ENCODE data around the gene PCDHGA1.

The PCDHGA1 gene

GRCh38 chr5:141492168-141492885 is 162.0 kb downstream of the PCDHGA1 start:
- DNase-seq (ENCODE audit: low read depth), result no peak

GRCh38 chr5:141493500-141494422 is 163.4 kb downstream of the PCDHGA1 start:
- no peak for DNase-seq (ENCODE audit: low read depth)

GRCh38 chr5:141494761-141495452 is 164.6 kb downstream of the PCDHGA1 start:
- no peak for DNase-seq (ENCODE audit: low read depth)

GRCh38 chr5:141495453-141495811 is 165.1 kb downstream of the PCDHGA1 start:
- no peak for DNase-seq (ENCODE audit: low read depth)

GRCh38 chr5:141496038-141496437 is 165.7 kb downstream of the PCDHGA1 start:
- no peak for DNase-seq (ENCODE audit: low read depth)

GRCh38 chr5:141501761-141502160 is 171.4 kb downstream of the PCDHGA1 start:
- DNase-seq (ENCODE audit: low read depth), result no peak

- DNase-seq (ENCODE audit: low read depth), result no peak
Measured at GRCh38 chr5:141503681-141504080, 173.4 kb downstream of the PCDHGA1 start.

GRCh38 chr5:141504216-141504615 is 173.9 kb downstream of the PCDHGA1 start:
- no peak for DNase-seq (ENCODE audit: low read depth)

GRCh38 chr5:141506381-141507155 is 176.3 kb downstream of the PCDHGA1 start:
- no peak for DNase-seq (ENCODE audit: low read depth)

- peak; percentile 89 for DNase-seq (ENCODE audit: low read depth)
Measured at GRCh38 chr5:141507387-141508091, 177.2 kb downstream of the PCDHGA1 start.

GRCh38 chr5:141508440-141508797 is 178.1 kb downstream of the PCDHGA1 start:
- no peak for DNase-seq (ENCODE audit: low read depth)

GRCh38 chr5:141508798-141509611 is 178.7 kb downstream of the PCDHGA1 start:
- DNase-seq (ENCODE audit: low read depth), result peak; percentile 97

- no peak for DNase-seq (ENCODE audit: low read depth)
Measured at GRCh38 chr5:141510160-141510559, 179.8 kb downstream of the PCDHGA1 start.

GRCh38 chr5:141510850-141511601 is 180.7 kb downstream of the PCDHGA1 start:
- DNase-seq (ENCODE audit: low read depth), result no peak

GRCh38 chr5:141511771-141512325 is 181.5 kb downstream of the PCDHGA1 start:
- no peak for DNase-seq (ENCODE audit: low read depth)

GRCh38 chr5:141512390-141512910 is 182.1 kb downstream of the PCDHGA1 start:
- DNase-seq (ENCODE audit: low read depth), result peak; percentile 49

- no peak for DNase-seq (ENCODE audit: low read depth)
Measured at GRCh38 chr5:141512911-141513626, 182.8 kb downstream of the PCDHGA1 start.

- peak; percentile 92 for DNase-seq (ENCODE audit: low read depth)
Measured at GRCh38 chr5:141513627-141514329, 183.5 kb downstream of the PCDHGA1 start.
